GM12891 (cell line): ENCODE data around the gene RNU1-4.
"Not testable (repeated sequence)": the region's sequence is repeated elsewhere in the genome, so short reads cannot be mapped to it uniquely, and the experiment has no call there.

ENCODE experiments used
- POLR2A ChIP-seq: IDR thresholded peaks from 2 replicates; pipeline ENCODE4 v1.6.1; 2011; ENCODE audit warnings: low read depth, low read length, control low read depth
- POLR2AphosphoS5 ChIP-seq: IDR thresholded peaks from 2 replicates; pipeline ENCODE4 v1.6.1; 2011; ENCODE audit warnings: low read depth, low read length, control low read depth
- TAF1 ChIP-seq: IDR thresholded peaks from 2 replicates; pipeline ENCODE4 v1.6.1; 2011; ENCODE audit warnings: low read depth, low read length, control low read depth

GRCh38 chr1:16748710-16749109 is 8.4 kb downstream of the RNU1-4 start:
- not testable (repeated sequence) for TF ChIP-seq TAF1, POLR2A, POLR2AphosphoS5
